LNCaP clone FGC (cell line): ENCODE results near the gene AP3B1.

ENCODE experiments used
- DNase-seq: peaks from one replicate; pipeline ENCODE4 v3.0.0-alpha.2; 2011; ENCODE audit warnings: low read depth
- H3K4me3 ChIP-seq: 2 replicates; pipeline ENCODE4 v1.5.1; 2011; ENCODE audit warnings: mild to moderate bottlenecking, low read depth, low read length, control low read depth
- TF ChIP-seq, protein P1 (sequence below): IDR thresholded peaks from 2 replicates; pipeline ENCODE4 v1.5.1; 2012; ENCODE audit warnings: mild to moderate bottlenecking; ENCODE audit not compliant: control insufficient read depth, insufficient read depth; ENCODE audit errors: extremely low read depth

The AP3B1 gene

DNA sequence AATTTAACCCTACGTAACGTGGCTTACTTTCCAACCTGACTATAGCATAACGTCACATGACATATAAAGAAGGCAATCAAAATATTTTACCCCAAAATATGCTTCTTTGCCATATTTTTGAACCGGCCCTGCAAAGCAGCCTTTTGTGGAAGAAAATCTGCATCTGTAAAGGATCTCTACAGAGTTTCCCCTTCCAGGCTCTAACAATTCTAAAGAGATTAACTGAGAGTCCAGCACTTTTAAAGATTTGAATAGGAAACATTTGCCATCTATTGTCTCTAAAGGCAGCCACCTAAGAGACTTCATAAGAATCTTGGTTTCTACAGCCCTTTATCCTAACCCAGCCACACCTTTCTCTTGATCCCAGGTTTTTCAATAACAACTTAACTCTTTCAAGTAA lies 22.7 kb downstream of the AP3B1 start:
- no peak for DNase-seq
- no peak overlapping the region for H3K4me3 ChIP-seq
- TF ChIP-seq, protein P1, sequence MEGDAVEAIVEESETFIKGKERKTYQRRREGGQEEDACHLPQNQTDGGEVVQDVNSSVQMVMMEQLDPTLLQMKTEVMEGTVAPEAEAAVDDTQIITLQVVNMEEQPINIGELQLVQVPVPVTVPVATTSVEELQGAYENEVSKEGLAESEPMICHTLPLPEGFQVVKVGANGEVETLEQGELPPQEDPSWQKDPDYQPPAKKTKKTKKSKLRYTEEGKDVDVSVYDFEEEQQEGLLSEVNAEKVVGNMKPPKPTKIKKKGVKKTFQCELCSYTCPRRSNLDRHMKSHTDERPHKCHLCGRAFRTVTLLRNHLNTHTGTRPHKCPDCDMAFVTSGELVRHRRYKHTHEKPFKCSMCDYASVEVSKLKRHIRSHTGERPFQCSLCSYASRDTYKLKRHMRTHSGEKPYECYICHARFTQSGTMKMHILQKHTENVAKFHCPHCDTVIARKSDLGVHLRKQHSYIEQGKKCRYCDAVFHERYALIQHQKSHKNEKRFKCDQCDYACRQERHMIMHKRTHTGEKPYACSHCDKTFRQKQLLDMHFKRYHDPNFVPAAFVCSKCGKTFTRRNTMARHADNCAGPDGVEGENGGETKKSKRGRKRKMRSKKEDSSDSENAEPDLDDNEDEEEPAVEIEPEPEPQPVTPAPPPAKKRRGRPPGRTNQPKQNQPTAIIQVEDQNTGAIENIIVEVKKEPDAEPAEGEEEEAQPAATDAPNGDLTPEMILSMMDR, result no peak

DNA sequence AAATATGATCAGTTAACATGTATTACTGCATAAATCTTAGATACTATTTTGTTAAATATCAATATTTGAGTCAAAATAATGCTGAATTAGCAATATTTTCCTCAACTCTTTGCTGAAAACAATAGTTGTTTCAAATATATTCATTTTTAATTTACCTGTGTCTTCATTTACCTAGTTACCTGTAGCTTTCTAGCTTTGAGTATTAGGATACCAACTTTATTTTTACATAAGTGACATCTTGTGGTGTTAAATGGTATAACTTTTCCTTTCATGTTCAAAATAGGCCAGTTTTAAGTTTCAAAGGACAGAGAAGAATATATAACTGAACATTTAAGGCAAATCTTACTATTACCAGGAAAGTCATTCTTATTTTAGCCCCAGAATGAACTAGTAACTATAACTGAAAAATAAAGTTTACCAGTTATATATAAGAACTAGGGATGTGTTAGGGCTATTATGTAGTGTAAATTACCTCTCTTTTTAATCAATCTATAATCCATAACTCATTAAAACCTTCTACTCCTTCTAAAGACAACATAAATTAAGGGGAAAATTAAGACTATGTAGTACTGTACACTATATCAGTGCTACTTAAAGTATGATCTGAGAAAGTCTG lies 25.3 kb downstream of the AP3B1 start:
- TF ChIP-seq, protein P1, result peak; percentile 42
- no peak for DNase-seq
- H3K4me3 ChIP-seq, result no peak overlapping the region

DNA sequence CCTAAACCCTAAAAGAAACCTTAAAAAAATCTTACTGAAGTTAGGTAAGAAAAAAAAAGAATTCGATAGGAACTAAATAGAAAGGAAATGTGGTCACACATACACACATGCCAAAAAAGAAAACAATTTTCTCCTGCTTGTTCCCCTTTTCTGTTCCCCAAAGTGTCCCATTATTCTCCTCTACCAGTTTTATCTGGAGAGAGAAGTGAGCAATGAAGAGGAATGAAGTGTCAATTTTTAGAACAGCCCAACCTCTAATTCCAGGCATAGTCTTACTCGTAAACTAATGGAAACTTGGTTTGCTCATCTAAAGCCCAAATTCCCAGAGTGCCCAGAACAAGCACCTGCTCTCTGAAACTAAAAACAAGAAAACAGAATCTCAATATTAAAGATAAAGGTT lies 26.1 kb downstream of the AP3B1 start:
- no peak overlapping the region for H3K4me3 ChIP-seq
- no peak for DNase-seq
- TF ChIP-seq, protein P1, result no peak

DNA sequence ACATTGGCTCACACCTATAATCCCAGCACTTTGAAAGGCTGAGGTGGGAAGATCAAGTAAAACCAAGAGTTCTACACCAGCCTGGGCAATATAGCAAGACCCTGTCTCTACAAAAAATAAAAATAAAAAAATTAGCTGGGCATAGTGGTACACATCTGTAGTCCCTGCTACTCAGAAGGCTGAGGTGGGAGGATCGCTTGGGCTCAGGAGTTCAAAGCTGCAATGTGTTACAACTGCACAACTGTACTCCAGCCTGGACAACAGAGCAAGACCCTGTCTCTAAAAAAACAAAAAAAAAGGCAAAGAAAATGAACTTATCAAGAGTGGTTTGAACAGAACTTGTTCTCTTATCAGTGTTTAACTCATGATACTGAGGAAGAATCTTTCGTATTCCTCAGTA lies 29.3 kb downstream of the AP3B1 start:
- DNase-seq, result no peak
- TF ChIP-seq, protein P1, result no peak
- no peak overlapping the region for H3K4me3 ChIP-seq

DNA sequence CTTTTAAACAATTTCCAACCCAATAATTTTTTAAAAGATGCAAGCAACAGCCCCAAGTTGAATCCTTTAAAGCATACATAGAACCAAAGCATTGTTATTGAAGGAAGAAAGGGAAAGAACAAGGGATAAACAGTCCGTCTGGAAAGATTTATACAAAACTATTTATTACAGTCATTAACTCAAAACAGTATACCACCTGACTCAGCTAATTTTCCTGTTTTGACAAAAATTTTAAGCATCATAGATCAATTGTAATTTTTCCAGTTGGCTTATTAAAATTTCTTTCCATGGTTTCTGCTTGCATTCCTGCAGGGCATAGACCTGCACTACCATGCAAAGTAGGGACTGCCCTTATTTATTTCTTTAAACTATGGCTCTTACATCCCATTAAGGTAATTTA lies 29.9 kb downstream of the AP3B1 start:
- TF ChIP-seq, protein P1, result no peak
- DNase-seq, result no peak
- H3K4me3 ChIP-seq, result no peak overlapping the region

DNA sequence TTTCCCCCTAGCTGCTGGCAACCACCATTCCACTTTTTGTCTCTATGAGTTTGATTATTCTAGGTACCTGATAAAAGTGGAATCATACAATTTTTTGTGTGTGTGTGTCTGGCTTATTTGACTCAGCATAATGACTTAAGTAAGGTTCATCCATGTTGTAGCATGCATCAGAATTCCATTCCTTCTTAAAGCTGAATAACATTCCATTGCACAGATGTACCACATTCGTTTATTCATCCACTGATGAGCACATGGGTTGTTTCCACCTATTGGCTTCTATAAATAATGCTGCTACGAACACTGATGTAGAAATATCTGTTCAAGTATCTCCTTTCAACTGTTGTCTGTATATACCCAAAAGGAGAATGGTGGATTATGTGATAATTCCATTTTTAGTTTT lies 33.7 kb downstream of the AP3B1 start:
- TF ChIP-seq, protein P1, result no peak
- no peak overlapping the region for H3K4me3 ChIP-seq

DNA sequence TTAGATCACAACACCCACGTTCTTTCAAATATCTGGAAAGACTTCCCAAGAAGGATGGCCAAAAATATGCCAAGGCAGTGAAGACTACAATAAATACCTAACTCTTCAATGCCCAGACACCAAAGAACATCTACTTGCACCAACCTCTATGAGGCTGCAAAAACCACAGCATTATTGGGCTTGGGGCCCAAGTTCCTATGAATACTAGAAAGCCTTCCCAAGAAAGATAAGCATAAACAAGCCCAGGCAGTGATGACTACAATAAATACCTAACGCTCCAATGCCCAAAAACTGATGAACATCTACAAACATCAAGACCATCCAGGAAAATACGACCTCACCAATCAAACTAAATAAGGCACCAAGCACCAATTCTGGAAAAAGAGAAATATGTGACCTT lies 41.3 kb downstream of the AP3B1 start:
- H3K4me3 ChIP-seq, result no peak overlapping the region
- DNase-seq, result no peak
- TF ChIP-seq, protein P1, result no peak

More for the DNA sequence above, 33.7 kb downstream of the AP3B1 start:
- DNase-seq, result no peak
